HEK293T (cell line): ENCODE measurements around the gene MAP3K14.

Experiments used
- BHLHE40 ChIP-seq: fragments of 450-650 bp; IDR thresholded peaks from 2 replicates; pipeline ENCODE4 v1.6.1; 2016; ENCODE audit warnings: mild to moderate bottlenecking, moderate library complexity, borderline replicate concordance
- ELF4 ChIP-seq: fragments of 450-650 bp; IDR thresholded peaks from 2 replicates; pipeline ENCODE4 v1.6.1; 2017; ENCODE audit warnings: antibody characterized with exemption
- FOXA1 ChIP-seq: fragments of 450-650 bp; IDR thresholded peaks from 2 replicates; pipeline ENCODE4 v1.6.1; 2016; ENCODE audit warnings: mild to moderate bottlenecking
- FOXK2 ChIP-seq: fragments of 450-650 bp; IDR thresholded peaks from 2 replicates; pipeline ENCODE4 v1.6.1; 2016; ENCODE audit warnings: mild to moderate bottlenecking
- FOXM1 ChIP-seq: fragments of 450-650 bp; IDR thresholded peaks from 2 replicates; pipeline ENCODE4 v1.6.1; 2017; ENCODE audit warnings: mild to moderate bottlenecking, borderline replicate concordance
- HDGF ChIP-seq: fragments of 450-650 bp; IDR thresholded peaks from 2 replicates; pipeline ENCODE4 v1.6.1; 2017; ENCODE audit warnings: antibody characterized with exemption, borderline replicate concordance
- L3MBTL2 ChIP-seq: fragments of 450-650 bp; conservative IDR thresholded peaks from 2 replicates; pipeline ENCODE4 v1.6.1; 2016; ENCODE audit warnings: mild to moderate bottlenecking
- NFRKB ChIP-seq: fragments of 450-650 bp; IDR thresholded peaks from 2 replicates; pipeline ENCODE4 v1.6.1; 2016; ENCODE audit warnings: mild to moderate bottlenecking, moderate library complexity
- PKNOX1 ChIP-seq: fragments of 450-650 bp; IDR thresholded peaks from 2 replicates; pipeline ENCODE4 v1.6.1; 2016
- SP1 ChIP-seq: fragments of 450-650 bp; IDR thresholded peaks from 2 replicates; pipeline ENCODE4 v1.6.1; 2017
- SUZ12 ChIP-seq: fragments of 450-650 bp; IDR thresholded peaks from 2 replicates; pipeline ENCODE4 v1.6.1; 2016; ENCODE audit warnings: mild to moderate bottlenecking
- TARDBP ChIP-seq: fragments of 450-650 bp; IDR thresholded peaks from 2 replicates; pipeline ENCODE4 v1.6.1; 2016
- ZNF384 ChIP-seq: fragments of 450-650 bp; IDR thresholded peaks from 2 replicates; pipeline ENCODE4 v1.6.1; 2016

DNA sequence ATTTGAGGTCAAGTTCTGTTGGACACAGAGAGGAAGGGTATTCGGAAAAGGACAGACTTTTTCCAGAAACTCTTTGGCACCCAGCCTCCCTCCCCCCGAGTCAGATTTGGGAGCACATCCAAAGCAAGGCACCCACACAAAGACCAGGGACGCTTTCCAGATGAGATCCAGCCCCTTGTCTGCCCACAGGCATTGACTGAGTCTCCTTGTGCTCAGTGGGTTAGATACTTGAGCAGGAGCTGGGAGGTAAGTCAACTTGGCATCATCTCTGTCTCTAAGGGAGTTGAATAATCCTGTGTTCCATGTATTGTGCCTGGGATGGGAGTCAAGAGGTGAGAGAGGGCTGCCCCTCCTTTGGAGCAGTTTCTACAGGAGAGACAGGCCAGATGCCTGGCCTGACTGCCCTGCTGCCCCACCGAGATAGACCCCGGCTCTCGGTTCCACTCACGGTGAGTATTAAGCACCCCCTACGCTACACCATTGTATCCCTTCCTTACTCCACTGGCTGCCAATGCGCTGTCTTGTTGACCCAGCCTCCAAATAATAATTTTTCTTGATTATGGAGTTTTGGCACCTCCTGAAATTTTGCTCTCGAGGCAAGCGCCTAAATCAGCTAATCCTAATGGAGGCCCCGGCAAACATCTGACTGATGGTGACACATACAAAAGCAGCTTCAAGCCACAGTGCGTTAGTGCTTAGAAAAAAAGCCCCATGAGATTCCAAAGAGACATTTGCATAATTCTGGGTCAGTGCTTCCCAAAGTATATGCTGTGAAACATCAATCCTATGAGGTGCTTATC lies 29.6 kb upstream of the MAP3K14 start:
- TF ChIP-seq SUZ12 (no peak), PKNOX1 (no peak), SP1 (no peak), BHLHE40 (no peak), FOXM1 (no peak), ZNF384 (no peak), TARDBP (no peak), FOXA1 (no peak), FOXK2 (no peak), HDGF (no peak), NFRKB (no peak), ELF4 (no peak), L3MBTL2 (no peak)
